GM10248 (cell line): ENCODE results near the gene ATP6V0E1.

Experiments used
- CTCF ChIA-PET: fragments of 300-600 bp; sonication (Branson Sonifier 250); formaldehyde crosslinking; extraction: SDS; loops from one replicate; lab custom pipeline; 2021; ENCODE audit warnings: antibody characterized with exemption; lab: Yijun Ruan, JAX
- POLR2A ChIA-PET: fragments of 350-650 bp; sonication (Branson Sonifier 250); formaldehyde crosslinking; extraction: SDS; loops from one replicate; lab custom pipeline; 2020; ENCODE audit warnings: antibody characterized with exemption; lab: Yijun Ruan, JAX
- DNase-seq: peaks from one replicate; pipeline ENCODE4 v3.0.0; 2012; ENCODE audit errors: extremely low spot score
- TF ChIP-seq, protein P1 (sequence below): IDR thresholded peaks from 2 replicates; pipeline ENCODE4 v1.5.1; 2012; ENCODE audit warnings: mild to moderate bottlenecking, low read depth; ENCODE audit errors: extremely low read depth, missing control alignments, control extremely low read depth

The ATP6V0E1 gene

DNA sequence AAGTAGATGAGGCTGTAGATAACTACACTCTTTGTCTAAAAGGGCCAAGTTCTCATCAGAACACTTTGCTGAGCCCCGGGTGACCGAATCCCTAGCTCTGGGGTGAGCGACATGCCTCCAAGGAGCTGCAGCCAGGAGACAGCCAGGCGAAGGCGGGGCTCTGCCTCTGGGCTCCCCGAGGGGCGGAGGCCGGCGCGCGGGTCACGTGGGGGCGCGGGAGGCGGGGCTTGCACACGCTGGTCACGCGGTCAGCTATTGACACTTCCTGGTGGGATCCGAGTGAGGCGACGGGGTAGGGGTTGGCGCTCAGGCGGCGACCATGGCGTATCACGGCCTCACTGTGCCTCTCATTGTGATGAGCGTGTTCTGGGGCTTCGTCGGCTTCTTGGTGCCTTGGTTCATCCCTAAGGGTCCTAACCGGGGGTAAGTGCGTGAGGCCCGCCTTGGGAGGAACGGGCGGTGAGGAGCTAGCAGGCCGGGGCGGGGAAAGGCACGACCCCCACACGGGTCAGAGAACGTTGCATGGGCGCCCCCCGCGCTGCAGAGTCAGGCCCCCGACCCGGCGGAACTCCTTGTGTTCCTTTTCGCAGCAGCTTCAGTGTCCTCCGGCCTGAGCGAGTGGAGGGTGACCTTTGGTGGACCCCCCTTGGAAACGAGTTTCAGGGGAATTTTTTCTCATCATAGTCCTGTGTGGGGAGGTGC, at the start of gene ATP6V0E1:
Gene ATP6V0E1 (plus strand): TSS at position 230 of the 702 bp plus-strand sequence. CDS start 90 bp downstream, at position 320.
- POLR2A ChIA-PET, result interaction anchor here (0.5 to 1.8 kb wide), 10 partner anchors 12 to 715 kb away, joined by 3 to 7 read pairs (median 4); partner anchors contain the start of gene RPL26L1
- TF ChIP-seq, protein P1, sequence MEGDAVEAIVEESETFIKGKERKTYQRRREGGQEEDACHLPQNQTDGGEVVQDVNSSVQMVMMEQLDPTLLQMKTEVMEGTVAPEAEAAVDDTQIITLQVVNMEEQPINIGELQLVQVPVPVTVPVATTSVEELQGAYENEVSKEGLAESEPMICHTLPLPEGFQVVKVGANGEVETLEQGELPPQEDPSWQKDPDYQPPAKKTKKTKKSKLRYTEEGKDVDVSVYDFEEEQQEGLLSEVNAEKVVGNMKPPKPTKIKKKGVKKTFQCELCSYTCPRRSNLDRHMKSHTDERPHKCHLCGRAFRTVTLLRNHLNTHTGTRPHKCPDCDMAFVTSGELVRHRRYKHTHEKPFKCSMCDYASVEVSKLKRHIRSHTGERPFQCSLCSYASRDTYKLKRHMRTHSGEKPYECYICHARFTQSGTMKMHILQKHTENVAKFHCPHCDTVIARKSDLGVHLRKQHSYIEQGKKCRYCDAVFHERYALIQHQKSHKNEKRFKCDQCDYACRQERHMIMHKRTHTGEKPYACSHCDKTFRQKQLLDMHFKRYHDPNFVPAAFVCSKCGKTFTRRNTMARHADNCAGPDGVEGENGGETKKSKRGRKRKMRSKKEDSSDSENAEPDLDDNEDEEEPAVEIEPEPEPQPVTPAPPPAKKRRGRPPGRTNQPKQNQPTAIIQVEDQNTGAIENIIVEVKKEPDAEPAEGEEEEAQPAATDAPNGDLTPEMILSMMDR, result no peak
- CTCF ChIA-PET, result interaction anchor here (1.0 to 2.5 kb wide), 24 partner anchors 7 to 589 kb away, joined by 3 to 11 read pairs (median 4); partner anchors contain the start of genes BNIP1, RPL26L1 and STC2
- DNase-seq, result peak; percentile 96

DNA sequence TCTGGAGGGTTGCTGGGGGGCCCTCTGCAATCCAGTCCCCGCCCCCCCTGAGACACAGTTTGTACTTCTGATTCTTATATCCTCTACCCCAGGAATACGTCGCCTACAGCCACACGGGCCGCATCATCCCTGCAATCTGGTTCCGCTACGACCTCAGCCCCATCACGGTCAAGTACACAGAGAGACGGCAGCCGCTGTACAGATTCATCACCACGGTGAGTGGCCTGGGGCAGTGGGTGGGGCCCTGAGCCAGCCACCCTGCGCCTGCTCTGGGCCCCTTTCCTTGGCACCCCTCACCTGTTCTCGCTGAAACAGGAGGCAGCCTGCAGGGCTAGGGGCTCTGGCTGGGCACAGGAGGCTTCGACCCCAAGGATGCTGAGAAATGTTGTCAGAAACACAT, 48.5 kb upstream of the ATP6V0E1 start:
- CTCF ChIA-PET, result interaction anchor here (1.0 to 13.1 kb wide), 5 partner anchors 13 to 223 kb away, joined by 3 to 282 read pairs (median 3); no protein-coding TSS in a partner anchor
- TF ChIP-seq, protein P1, result no peak
- no peak for DNase-seq
- POLR2A ChIA-PET, result no interaction called here

DNA sequence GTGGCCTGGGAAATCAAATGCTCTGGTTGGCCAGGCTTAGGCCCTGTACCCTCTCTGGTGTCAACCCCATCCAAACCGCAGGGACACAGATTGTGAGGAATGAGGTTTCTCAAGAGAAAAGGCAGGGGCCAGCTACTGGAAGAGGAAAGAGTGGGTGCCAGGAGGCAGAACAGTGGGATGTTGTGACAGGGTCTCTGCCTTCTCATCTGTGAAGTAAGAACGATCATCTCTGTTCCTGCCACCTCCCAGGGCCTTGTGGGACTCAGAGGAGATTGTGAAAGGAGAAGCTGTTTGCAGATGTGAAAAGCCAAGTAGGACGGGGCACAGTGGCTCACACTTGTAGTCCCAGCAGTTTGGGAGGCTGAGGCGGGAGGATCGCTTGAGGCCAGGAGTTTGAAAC, 47.2 kb upstream of the ATP6V0E1 start:
- TF ChIP-seq, protein P1, result no peak
- CTCF ChIA-PET, result interaction anchor here (0.8 to 13.1 kb wide), 7 partner anchors 12 to 504 kb away, joined by 3 to 282 read pairs (median 3); partner anchors contain the start of gene RPL26L1
- POLR2A ChIA-PET, result no interaction called here
- DNase-seq, result no peak

DNA sequence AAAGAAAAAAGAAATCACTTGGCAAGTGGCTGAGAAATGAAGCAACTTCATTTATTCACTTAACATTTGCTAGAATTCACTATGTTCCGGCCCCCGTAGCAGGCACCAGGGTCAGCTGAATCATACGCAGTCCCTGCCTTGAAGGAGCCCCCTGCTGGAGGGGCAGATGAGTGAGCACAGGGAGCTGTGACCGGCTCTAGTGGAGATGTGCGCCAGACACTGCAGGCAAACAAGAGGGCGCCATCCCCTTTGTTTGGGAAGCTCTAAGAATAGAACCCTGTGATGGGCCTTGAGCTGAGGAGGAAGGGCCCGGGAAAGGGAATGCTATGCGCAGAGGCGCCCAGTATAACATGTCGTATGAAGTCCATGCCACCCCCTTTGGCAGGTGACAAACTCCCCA, 44.5 kb upstream of the ATP6V0E1 start:
- TF ChIP-seq, protein P1, result peak; percentile 20
- no peak for DNase-seq
- POLR2A ChIA-PET, result no interaction called here
- CTCF ChIA-PET, result interaction anchor here (1.3 to 13.1 kb wide), 4 partner anchors 11 to 227 kb away, joined by 3 to 282 read pairs (median 6); partner anchors contain the start of gene RPL26L1

DNA sequence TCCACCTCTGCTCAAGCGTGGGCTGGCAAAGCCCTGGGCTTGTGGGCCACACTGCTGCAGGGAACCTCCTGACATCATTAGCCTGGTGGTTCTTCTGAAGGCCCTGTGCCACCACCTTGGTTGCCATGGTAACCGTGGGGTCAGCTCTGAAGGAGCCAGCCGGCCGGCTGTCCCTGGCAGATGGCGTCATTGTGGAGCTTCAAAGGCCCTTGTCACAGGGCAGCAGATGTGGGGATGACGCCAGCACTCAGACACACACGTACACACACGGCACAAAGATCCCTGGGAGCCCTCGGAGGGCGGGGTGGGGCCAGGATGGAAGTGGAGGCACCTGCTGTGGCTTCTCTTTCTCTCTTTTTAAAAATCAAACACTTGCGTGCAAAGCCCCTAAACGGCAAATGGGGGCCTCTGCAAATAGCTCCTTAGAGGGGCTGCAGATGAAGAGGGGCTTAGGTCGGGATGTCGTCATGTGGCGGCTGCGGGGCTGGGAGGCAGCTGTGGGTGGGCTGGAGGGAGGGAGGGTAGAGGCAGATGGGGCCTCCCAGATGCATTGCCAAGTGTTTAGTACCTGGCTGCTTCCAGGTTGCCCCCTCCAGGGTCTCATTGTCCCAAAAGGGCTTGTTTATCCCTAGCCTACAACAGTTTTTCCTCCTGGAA, 43.8 kb upstream of the ATP6V0E1 start:
- no peak for DNase-seq
- CTCF ChIA-PET, result interaction anchor here (1.3 to 13.1 kb wide), 4 partner anchors 11 to 228 kb away, joined by 3 to 282 read pairs (median 6); partner anchors contain the start of gene RPL26L1
- POLR2A ChIA-PET, result interaction anchor here (0.6 kb wide), 1 partner anchor 204 kb away, joined by 9 read pairs; no protein-coding TSS in a partner anchor
- TF ChIP-seq, protein P1, result no peak
